K562 (cell line): Measurements from ENCODE around the gene PYCR2. TPM values are rescaled to one million over a fixed set of nuclear protein-coding genes. Genes with fewer than 3 reads are reported as not detected.

Experiments used
- ATAC-seq: fragments of 200-7000 bp; cut with Tn5 transposase; 3 replicates; pipeline ENCODE4 v1.9.1; 2020; ENCODE audit warnings: moderate library complexity
- BruUV-seq: library from RNA; stranded (reverse); fragments of 400-500 nt; replicated peaks from 2 replicates; lab custom pipeline; 2021; lab: Mats Ljungman, UMichigan
- CTCF ChIA-PET: fragments of 300-600 bp; formaldehyde crosslinking; extraction: SDS; loops from one replicate; lab custom pipeline; 2021; ENCODE audit warnings: low intra/inter-chr PET ratio; lab: Yijun Ruan, JAX
- POLR2A ChIA-PET: fragments of 300-600, 350-650 bp; sonication (Branson Sonifier 250); formaldehyde crosslinking; extraction: SDS; loops from one replicate; lab custom pipeline; 2021; ENCODE audit warnings: antibody characterized with exemption, inconsistent platforms; lab: Yijun Ruan, JAX
- DNase-seq, 4 experiments: peaks; one replicate each; pipeline versions ENCODE4 v3.0.0 to v3.0.0-alpha.2; 2011 to 2018; ENCODE audit warnings: low spot score in 3 of 4, mixed read lengths in 3 of 4; ENCODE audit errors: extremely low read depth in 1 of 4
- FAIRE-seq: peaks from 2 replicates; lab custom pipeline; 2011; peaks lifted over from hg19 to GRCh38; lab: Jason Lieb, UNC
- H2AFZ ChIP-seq: 2 replicates; pipeline ENCODE4 v1.6.0; 2011; ENCODE audit warnings: low read depth, low read length, control low read depth, inconsistent platforms
- H3K27ac ChIP-seq: fragments of 200-600 bp; 3 replicates; pipeline ENCODE4 v1.8.0; 2011; ENCODE audit warnings: low read depth, mild to moderate bottlenecking, control low read depth, inconsistent platforms, low read length, moderate library complexity, mixed read lengths; ENCODE audit errors: extremely low read depth
- H3K27me3 ChIP-seq, 2 experiments: fragments of 300-600 bp in 1 of 2; 2 replicates in 1 of 2; 3 replicates in 1 of 2; pipeline versions ENCODE4 v1.6.0 to v1.8.0; 2011; ENCODE audit warnings: inconsistent platforms in 2 of 2, low read length in 2 of 2, mild to moderate bottlenecking in 1 of 2, mixed read lengths in 1 of 2, moderate library complexity in 1 of 2; ENCODE audit not compliant: control insufficient read depth in 2 of 2, insufficient read depth in 2 of 2
- H3K36me3 ChIP-seq: fragments of 300-600 bp; 3 replicates; pipeline ENCODE4 v1.8.0; 2011; ENCODE audit warnings: mild to moderate bottlenecking, low read length, inconsistent platforms; ENCODE audit not compliant: control insufficient read depth, insufficient read depth
- H3K4me1 ChIP-seq, 2 experiments: fragments of 200-600 bp in 1 of 2; replicated peaks in 1 of 2; 2 replicates in 1 of 2; 3 replicates in 1 of 2; pipeline versions ENCODE4 v1.5.1 to v1.8.0; 2011; ENCODE audit warnings: inconsistent platforms in 2 of 2, low read length in 2 of 2, mild to moderate bottlenecking in 1 of 2, mixed read lengths in 1 of 2, moderate library complexity in 1 of 2; ENCODE audit not compliant: control insufficient read depth in 2 of 2, insufficient read depth in 2 of 2
- H3K4me2 ChIP-seq: 2 replicates; pipeline ENCODE4 v1.6.1; 2011; ENCODE audit warnings: low read length, control low read depth, inconsistent platforms, mixed read lengths; ENCODE audit not compliant: insufficient read depth
- H3K4me3 ChIP-seq: fragments of 200-600 bp; sonication (generic), shearing (Covaris generic); 2 replicates; pipeline ENCODE4 v1.5.1; 2016; ENCODE audit warnings: control low read depth, inconsistent platforms
- H3K79me2 ChIP-seq: fragments of 200-600 bp; 3 replicates; pipeline ENCODE4 v1.8.0; 2011; ENCODE audit warnings: low read length, inconsistent platforms; ENCODE audit not compliant: control insufficient read depth, insufficient read depth
- H3K9ac ChIP-seq, 2 experiments: 2 replicates each; pipeline versions ENCODE4 v1.6.0 to v1.6.1; 2011; ENCODE audit warnings: low read depth in 2 of 2, low read length in 2 of 2, control low read depth in 1 of 2, inconsistent platforms in 1 of 2, mild to moderate bottlenecking in 1 of 2, mixed read lengths in 1 of 2; ENCODE audit not compliant: insufficient read depth in 1 of 2
- H3K9me1 ChIP-seq: one replicate; pipeline ENCODE4 v1.6.0; 2011; ENCODE audit warnings: inconsistent platforms, mild to moderate bottlenecking, low read length, moderate library complexity; ENCODE audit not compliant: control insufficient read depth, insufficient read depth
- H3K9me3 ChIP-seq: replicated peaks from 2 replicates; pipeline ENCODE4 v1.5.1; 2011; ENCODE audit warnings: low read depth, low read length, inconsistent platforms; ENCODE audit not compliant: control insufficient read depth, insufficient read depth
- H4K20me1 ChIP-seq: replicated peaks from 2 replicates; pipeline ENCODE4 v1.6.1; 2011; ENCODE audit warnings: low read length, inconsistent platforms, mixed read lengths; ENCODE audit not compliant: control insufficient read depth, insufficient read depth
- ARHGAP35 ChIP-seq: fragments of 450-650 bp; IDR thresholded peaks from 2 replicates; pipeline ENCODE4 v1.6.1; 2018; ENCODE audit not compliant: partially characterized antibody
- DPF2 ChIP-seq: fragments of 450-650 bp; IDR thresholded peaks from 2 replicates; pipeline ENCODE4 v1.6.1; 2016
- FOXJ3 ChIP-seq: sonication (generic); formaldehyde crosslinking; IDR thresholded peaks from 2 replicates; pipeline ENCODE4 v1.4.0; 2020; ENCODE audit warnings: mild to moderate bottlenecking, missing genetic modification reagents
- HDGF ChIP-seq: fragments of 450-650 bp; IDR thresholded peaks from 2 replicates; pipeline ENCODE4 v1.6.1; 2016
- KDM5B ChIP-seq: fragments of 200-600 bp; sonication (generic); IDR thresholded peaks from 2 replicates; pipeline ENCODE4 v1.6.1; 2012; ENCODE audit warnings: low read depth, mild to moderate bottlenecking, moderate library complexity, low read length, control low read depth, inconsistent platforms; ENCODE audit not compliant: insufficient replicate concordance
- MTA3 ChIP-seq: fragments of 450-650 bp; formaldehyde crosslinking; IDR thresholded peaks from 2 replicates; pipeline ENCODE4 v1.6.1; 2017; ENCODE audit warnings: mild to moderate bottlenecking, borderline replicate concordance
- RAD51 ChIP-seq: fragments of 450-650 bp; IDR thresholded peaks from 2 replicates; pipeline ENCODE4 v1.7.1; 2016; ENCODE audit warnings: low read depth, mild to moderate bottlenecking, borderline replicate concordance
- ZBTB11 ChIP-seq, 3 experiments: fragments of 200-800 bp in 1 of 3; fragments of 250-450 bp in 1 of 3; fragments of 450-650 bp in 1 of 3; sonication (Bioruptor Pico) in 1 of 3; sonication (Bioruptor generic) in 1 of 3; formaldehyde crosslinking in 1 of 3; IDR thresholded peaks; 2 replicates each; pipeline versions ENCODE4 v1.6.1 to v1.8.0; 2016 to 2022; ENCODE audit warnings: mild to moderate bottlenecking in 2 of 3, missing genetic modification characterization in 2 of 3, missing compliant biosample characterization in 1 of 3, moderate library complexity in 1 of 3
- ZNF311 ChIP-seq: fragments of 250-450 bp; sonication (Bioruptor Pico); IDR thresholded peaks from 2 replicates; pipeline ENCODE4 v1.4.0; 2020; ENCODE audit warnings: mild to moderate bottlenecking, moderate library complexity
- ZNF609 ChIP-seq: sonication (generic); formaldehyde crosslinking; IDR thresholded peaks from 2 replicates; pipeline ENCODE4 v1.8.1; 2023; ENCODE audit warnings: missing genetic modification reagents, mild to moderate bottlenecking, borderline replicate concordance
- ZNF785 ChIP-seq: fragments of 250-450 bp; sonication (Bioruptor Pico); IDR thresholded peaks from 2 replicates; pipeline ENCODE4 v1.4.0; 2020; ENCODE audit warnings: mild to moderate bottlenecking
- WGBS: fragments of 100-300 bp; shearing (Covaris generic); methylation state at CpG from one replicate; pipeline ENCODE4 v1.1.6; 2016; ENCODE audit warnings: low coverage, mixed read lengths; ENCODE audit not compliant: insufficient coverage; ENCODE audit errors: missing lambda C conversion rate; 5-methylcytosine and 5-hydroxymethylcytosine counted together
- in situ Hi-C: fragments of 300-500 bp; cut with MboI; formaldehyde crosslinking; loops from 4 replicates; pipeline ENCODE4 v1.15.0; 2018; ENCODE audit warnings: inconsistent platforms, mixed read lengths
- intact Hi-C: fragments of 100-400 bp; cut with micrococcal nuclease; formaldehyde crosslinking; loops from 2 replicates; pipeline ENCODE4 v1.14.2; 2022
- polyA plus RNA-seq, 8 experiments: library from polyadenylated mRNA; depleted of rRNA in 4 of 8; stranded (reverse) in 5 of 8; unstranded in 3 of 8; fragments of >200 nt; fragmentation: Nextera tagmentation in 2 of 8; fragmentation: Illumina TruSeq in 1 of 8; extraction: Ambion mirVana in 2 of 8; extraction: Trizol in 1 of 8; gene quantifications; 2 replicates each; pipeline versions ENCODE4 v1.2.1 to v1.2.3, GENCODE V29; 2011 to 2014; ENCODE audit warnings: inconsistent platforms in 1 of 8, missing spikeins in 1 of 8
- total RNA-seq, 7 experiments: library from RNA; depleted of rRNA in 6 of 7; stranded (reverse); fragments of >200 nt in 6 of 7; fragmentation: Illumina TruSeq in 2 of 7; extraction: Trizol in 2 of 7; gene quantifications; 2 replicates each; pipeline versions ENCODE4 v1.2.1 to v1.2.3, GENCODE V29; 2011 to 2021; ENCODE audit warnings: low replicate concordance in 1 of 7

PYCR2 gene
- total and polyA plus RNA-seq, 9 of the 15 experiments (the other 6 are each of a cell fraction or from before 2014, with no cell fraction given): 5.5 to 219 (median 127) TPM

- Histone ChIP-seq H3K4me1 (peaks cover 23 to 58% of the 10 kb centered on the region in 2 experiments; a peak in 4 of 5 replicates), H3K27ac (peak overlapping the region; percentile 88), H3K9me3 (no peaks in the 10 kb centered on the region), H4K20me1 (peaks cover 17% of the 10 kb centered on the region; the same call in 1 of the 2 replicates), H3K36me3 (peaks cover 26% of the 10 kb centered on the region; the same call in 1 of the 3 replicates), H3K9ac (peak overlapping the region; percentile 92 to 97), H3K9me1 (peaks cover 6% of the 10 kb centered on the region), H3K79me2 (peaks cover 48% of the 10 kb centered on the region), H3K4me2 (peak overlapping the region; percentile 97), H3K27me3 (no peaks in the 10 kb centered on the region), H2AFZ (peak overlapping the region; percentile 88), H3K4me3 (peak overlapping the region; percentile 87)
- intact Hi-C loops: loop anchor here (2.0 to 5.0 kb wide), 3 partner anchors 42 to 239 kb away; partner anchors contain the start of gene PYCR2
- TSS peak; percentile 82 for BruUV-seq
- POLR2A ChIA-PET: interaction anchor here (0.6 to 4.1 kb wide), 20 partner anchors 12 to 457 kb away, joined by 3 to 37 read pairs (median 4); partner anchors contain the start of gene SDE2
- 18% methylated on average over 62 of the region's 63 CpGs for WGBS
- CTCF ChIA-PET: interaction anchor here (0.6 kb wide), 1 partner anchor 18 kb away, joined by 4 read pairs; no protein-coding TSS in a partner anchor
- DNase-seq (peak; percentile 64 to 80 (median 72)), ATAC-seq (peak; percentile 63), FAIRE-seq (peak; percentile 11)
- in situ Hi-C loops: no loop called here
- TF ChIP-seq MTA3 (0 out of 2 replicates have a peak, but pooled peaks have one; percentile 12), ZNF609 (CRISPR knock-in tag) (no peak), FOXJ3 (CRISPR knock-in tag) (no peak), ZBTB11 (CRISPR knock-in tag; IDR thresholded peaks at IDR 0.05) (no peak), KDM5B (peak; percentile 24), HDGF (no peak), RAD51 (no peak), ZNF785 (CRISPR knock-in tag) (no peak), ARHGAP35 (no peak), ZNF311 (CRISPR knock-in tag) (no peak), DPF2 (0 out of 2 replicates have a peak, but pooled peaks have one; percentile 31)
Measured at GRCh38 chr1:225882694-225883615, 41.1 kb downstream of the PYCR2 start.
